Hepatocyte (in vitro differentiated cells): ENCODE data around the gene B3GAT1. TPM values are rescaled to one million over a fixed set of nuclear protein-coding genes. Genes with fewer than 3 reads are reported as not detected.
"Not testable (repeated sequence)": the region's sequence is repeated elsewhere in the genome, so short reads cannot be mapped to it uniquely, and the experiment has no call there.

Source experiments
- DNase-seq: peaks from one replicate; pipeline ENCODE4 v3.0.0-alpha.2; 2016; ENCODE audit warnings: low spot score
- H2AFZ ChIP-seq: fragments of 200-600 bp; sonication (generic); 2 replicates; pipeline ENCODE4 v1.6.0; 2016; ENCODE audit warnings: antibody characterized with exemption, mild to moderate bottlenecking
- H3K27ac ChIP-seq: fragments of 200-600 bp; sonication (generic); 2 replicates; pipeline ENCODE4 v1.5.1; 2016; ENCODE audit warnings: mild to moderate bottlenecking
- H3K27me3 ChIP-seq: fragments of 200-600 bp; sonication (generic); 2 replicates; pipeline ENCODE4 v1.6.1; 2016
- H3K36me3 ChIP-seq: fragments of 200-600 bp; sonication (generic); replicated peaks from 2 replicates; pipeline ENCODE4 v1.5.1; 2016; ENCODE audit warnings: low read depth; ENCODE audit not compliant: insufficient read depth
- H3K4me1 ChIP-seq: fragments of 200-600 bp; sonication (generic); 2 replicates; pipeline ENCODE4 v1.5.1; 2016; ENCODE audit warnings: mild to moderate bottlenecking, moderate library complexity; ENCODE audit not compliant: insufficient read depth
- H3K4me2 ChIP-seq: fragments of 200-600 bp; sonication (generic); 2 replicates; pipeline ENCODE4 v1.6.0; 2016
- H3K4me3 ChIP-seq: fragments of 200-600 bp; sonication (generic); 2 replicates; pipeline ENCODE4 v1.5.1; 2016; ENCODE audit warnings: mild to moderate bottlenecking
- H3K79me2 ChIP-seq: fragments of 200-600 bp; sonication (generic); 2 replicates; pipeline ENCODE4 v1.6.0; 2017; ENCODE audit warnings: mild to moderate bottlenecking
- H3K9me2 ChIP-seq: fragments of 200-600 bp; sonication (generic); replicated peaks from 2 replicates; pipeline ENCODE4 v1.6.0; 2017; ENCODE audit warnings: mild to moderate bottlenecking; ENCODE audit not compliant: insufficient read depth
- H3K9me3 ChIP-seq: fragments of 200-600 bp; sonication (generic); 2 replicates; pipeline ENCODE4 v1.5.1; 2016; ENCODE audit warnings: low read depth, mild to moderate bottlenecking
- H4K20me1 ChIP-seq: fragments of 200-600 bp; sonication (generic); 2 replicates; pipeline ENCODE4 v1.6.0; 2016; ENCODE audit warnings: mild to moderate bottlenecking; ENCODE audit not compliant: insufficient read depth, poor library complexity, severe bottlenecking
- EZH2 ChIP-seq: fragments of 200-600 bp; sonication (generic); IDR thresholded peaks from 2 replicates; pipeline ENCODE4 v1.6.1; 2016; ENCODE audit warnings: antibody characterized with exemption, mild to moderate bottlenecking, borderline replicate concordance
- EZH2phosphoT487 ChIP-seq: fragments of 200-600 bp; sonication (generic); IDR thresholded peaks from one replicate; pipeline ENCODE4 v1.6.1; 2018; ENCODE audit warnings: antibody characterized with exemption, mild to moderate bottlenecking, low read depth, moderate library complexity; ENCODE audit not compliant: unreplicated experiment, severe bottlenecking
- WGBS: methylation state at CpG from one replicate; pipeline ENCODE4 v1.1.6; 2016; ENCODE audit warnings: low lambda C conversion rate; ENCODE audit errors: missing lambda C conversion rate; 5-methylcytosine and 5-hydroxymethylcytosine counted together
- polyA plus RNA-seq: library from polyadenylated mRNA; unstranded; fragments of >200 nt; fragmentation: Nextera tagmentation; extraction: Ambion mirVana; gene quantifications from 2 replicates; pipeline ENCODE4 v1.2.1, GENCODE V29; 2016
- total RNA-seq: library from RNA; depleted of rRNA; stranded (reverse); fragments of >200 nt; gene quantifications from 2 replicates; pipeline ENCODE4 v1.2.3, GENCODE V29; 2014
- TF ChIP-seq, protein P1 (sequence below): fragments of 200-600 bp; sonication (generic); IDR thresholded peaks from 2 replicates; pipeline ENCODE4 v1.5.1; 2016; ENCODE audit warnings: antibody characterized with exemption, mild to moderate bottlenecking; ENCODE audit not compliant: poor library complexity

B3GAT1 gene
- total and polyA plus RNA-seq, 2 experiments from 2014 or later, result 0.17 to 0.40 TPM

DNA sequence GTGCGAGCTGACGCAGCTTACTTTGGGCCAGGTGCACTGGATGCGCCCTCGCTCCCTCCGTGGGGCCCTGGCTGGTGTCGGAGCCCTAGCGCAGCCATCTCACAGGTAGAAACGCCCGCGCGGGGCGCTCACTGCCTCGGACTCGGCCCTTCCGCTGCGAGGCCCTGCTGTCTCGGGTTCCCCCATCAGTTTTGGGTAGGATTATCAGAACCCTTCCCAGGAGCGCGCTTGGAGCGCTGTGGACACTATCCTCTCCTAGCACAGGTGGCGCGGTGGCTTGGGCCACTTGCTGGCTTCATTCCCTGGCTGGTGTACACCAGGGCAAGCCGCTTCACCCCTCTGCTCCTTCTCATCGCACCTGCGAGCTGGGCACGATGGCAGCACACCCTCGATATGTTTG, 35.7 kb upstream of the B3GAT1 start:
- Histone ChIP-seq H3K9me2 (no peaks in the 10 kb centered on the region), H3K79me2 (no peaks in the 10 kb centered on the region), H3K27me3 (no peaks in the 10 kb centered on the region), H3K4me2 (no peak overlapping the region), H4K20me1 (no peaks in the 10 kb centered on the region), H3K36me3 (no peaks in the 10 kb centered on the region), H3K4me3 (no peak overlapping the region), H2AFZ (no peak overlapping the region), H3K9me3 (no peaks in the 10 kb centered on the region), H3K27ac (no peak overlapping the region), H3K4me1 (no peaks in the 10 kb centered on the region)
- TF ChIP-seq, protein P1, sequence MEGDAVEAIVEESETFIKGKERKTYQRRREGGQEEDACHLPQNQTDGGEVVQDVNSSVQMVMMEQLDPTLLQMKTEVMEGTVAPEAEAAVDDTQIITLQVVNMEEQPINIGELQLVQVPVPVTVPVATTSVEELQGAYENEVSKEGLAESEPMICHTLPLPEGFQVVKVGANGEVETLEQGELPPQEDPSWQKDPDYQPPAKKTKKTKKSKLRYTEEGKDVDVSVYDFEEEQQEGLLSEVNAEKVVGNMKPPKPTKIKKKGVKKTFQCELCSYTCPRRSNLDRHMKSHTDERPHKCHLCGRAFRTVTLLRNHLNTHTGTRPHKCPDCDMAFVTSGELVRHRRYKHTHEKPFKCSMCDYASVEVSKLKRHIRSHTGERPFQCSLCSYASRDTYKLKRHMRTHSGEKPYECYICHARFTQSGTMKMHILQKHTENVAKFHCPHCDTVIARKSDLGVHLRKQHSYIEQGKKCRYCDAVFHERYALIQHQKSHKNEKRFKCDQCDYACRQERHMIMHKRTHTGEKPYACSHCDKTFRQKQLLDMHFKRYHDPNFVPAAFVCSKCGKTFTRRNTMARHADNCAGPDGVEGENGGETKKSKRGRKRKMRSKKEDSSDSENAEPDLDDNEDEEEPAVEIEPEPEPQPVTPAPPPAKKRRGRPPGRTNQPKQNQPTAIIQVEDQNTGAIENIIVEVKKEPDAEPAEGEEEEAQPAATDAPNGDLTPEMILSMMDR, result no peak
- TF ChIP-seq EZH2phosphoT487 (no peak), EZH2 (no peak)
- 95% methylated on average over 27 of the region's 27 CpGs for WGBS
- DNase-seq, result no peak

DNA sequence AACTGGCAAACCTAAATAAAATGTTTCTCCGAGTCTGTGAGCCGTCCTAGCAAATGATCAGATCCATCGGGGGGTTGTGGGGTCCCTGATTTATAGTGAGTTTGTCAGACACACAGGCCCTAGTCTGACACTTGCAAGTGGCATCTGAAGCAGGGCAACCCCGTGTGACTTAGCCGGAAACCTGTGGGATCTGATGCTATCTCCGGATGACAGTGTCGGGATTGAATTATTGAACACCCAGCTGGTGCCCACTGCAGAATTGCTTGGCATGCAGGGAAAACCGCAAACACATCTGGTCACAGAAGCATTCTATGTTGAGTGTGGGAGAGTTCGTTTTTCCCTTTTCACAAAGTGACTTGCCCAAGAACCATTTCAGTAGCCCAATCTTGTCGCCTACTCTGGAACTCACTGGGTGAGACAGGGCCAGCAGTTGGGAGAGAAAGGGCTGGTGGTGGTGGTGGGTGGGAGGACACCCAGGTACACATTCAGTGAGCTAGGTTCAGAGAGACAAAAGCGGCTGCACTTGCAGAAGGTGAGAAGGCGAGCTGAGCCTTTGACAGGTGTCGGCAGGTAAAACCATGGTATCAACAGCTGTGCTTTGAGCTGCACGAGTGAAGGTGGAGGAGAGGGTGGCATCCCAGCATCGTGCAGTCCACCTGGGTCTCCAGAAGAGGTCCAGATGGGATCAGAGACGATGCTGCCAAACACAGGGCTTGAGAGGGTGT, 33.7 kb upstream of the B3GAT1 start:
- H2AFZ ChIP-seq, result no peak overlapping the region
- WGBS, result 93% methylated on average over 16 of the region's 16 CpGs
- H4K20me1 ChIP-seq, result no peaks in the 10 kb centered on the region
- TF ChIP-seq EZH2phosphoT487, result no peak
- TF ChIP-seq, protein P1, result no peak
- no peak for TF ChIP-seq EZH2
- H3K36me3 ChIP-seq, result no peaks in the 10 kb centered on the region
- H3K27me3 ChIP-seq, result no peaks in the 10 kb centered on the region
- DNase-seq, result no peak
- H3K79me2 ChIP-seq, result no peaks in the 10 kb centered on the region
- no peaks in the 10 kb centered on the region for H3K9me3 ChIP-seq
- no peaks in the 10 kb centered on the region for H3K9me2 ChIP-seq
- H3K4me1 ChIP-seq, result no peaks in the 10 kb centered on the region
- H3K4me3 ChIP-seq, result no peak overlapping the region
- no peak overlapping the region for H3K4me2 ChIP-seq
- no peak overlapping the region for H3K27ac ChIP-seq

DNA sequence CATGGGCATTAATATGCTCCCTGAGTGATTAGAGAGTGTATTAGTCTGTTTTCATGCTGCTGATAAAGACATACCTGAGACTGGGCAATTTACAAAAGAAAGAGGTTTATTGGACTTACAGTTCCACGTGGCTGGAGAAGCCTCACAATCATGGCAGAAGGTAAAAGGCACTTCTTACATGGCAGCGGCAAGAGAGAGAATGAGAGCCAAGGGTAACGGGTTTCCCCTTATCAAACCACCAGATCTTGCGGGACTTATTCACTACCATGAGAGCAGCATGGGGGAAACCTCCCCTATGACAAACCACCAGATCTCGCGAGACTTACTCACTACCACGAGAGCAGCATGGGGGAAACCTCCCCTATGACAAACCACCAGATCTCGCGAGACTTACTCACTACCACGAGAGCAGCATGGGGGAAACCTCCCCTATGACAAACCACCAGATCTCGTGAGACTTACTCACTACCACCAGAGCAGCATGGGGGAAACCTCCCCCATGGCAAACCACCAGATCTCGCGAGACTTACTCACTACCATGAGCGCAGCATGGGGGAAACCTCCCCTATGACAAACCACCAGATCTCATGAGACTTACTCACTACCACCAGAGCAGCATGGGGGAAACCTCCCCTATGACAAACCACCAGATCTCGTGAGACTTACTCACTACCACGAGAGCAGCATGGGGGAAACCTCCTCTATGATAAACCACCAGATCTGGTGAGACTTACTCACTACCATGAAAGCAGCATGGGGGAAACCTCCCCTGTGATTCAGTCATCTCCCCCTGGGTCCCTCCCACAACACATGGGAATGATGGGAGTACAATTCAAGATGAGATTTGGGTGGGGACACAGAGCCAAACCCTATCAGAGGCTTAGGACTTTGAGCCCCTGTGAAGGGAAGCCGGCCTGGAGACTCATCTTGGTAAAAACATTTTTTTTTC, 32.4 kb upstream of the B3GAT1 start:
- not testable (repeated sequence) for H3K4me1 ChIP-seq, H3K9me2 ChIP-seq, H3K4me2 ChIP-seq, H3K9me3 ChIP-seq, H2AFZ ChIP-seq, H3K4me3 ChIP-seq, H3K36me3 ChIP-seq, H3K79me2 ChIP-seq, H3K27ac ChIP-seq, H3K27me3 ChIP-seq, DNase-seq, H4K20me1 ChIP-seq
- 87% methylated on average over 16 of the region's 17 CpGs for WGBS

DNA sequence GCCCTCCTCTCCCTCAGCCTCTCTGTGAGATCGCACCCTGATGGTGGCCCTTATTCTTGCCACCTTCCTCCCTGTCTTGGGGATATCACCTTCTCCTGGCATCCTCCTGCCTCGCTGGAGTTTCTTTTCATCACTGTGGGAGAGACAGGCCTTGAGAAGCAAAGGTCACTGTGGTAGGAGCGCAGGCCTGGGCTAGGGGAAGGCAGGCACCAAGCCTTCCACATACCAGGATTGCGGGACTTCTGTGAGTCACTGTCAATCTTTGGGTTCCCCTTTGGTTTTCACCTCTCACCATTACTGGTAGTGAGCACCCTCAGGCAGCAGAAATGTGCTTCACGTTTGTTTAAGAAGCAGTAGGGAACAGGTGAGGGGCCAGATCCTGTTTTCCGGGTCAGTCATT, 31.2 kb upstream of the B3GAT1 start:
- Histone ChIP-seq H2AFZ (no peak overlapping the region), H3K4me3 (no peak overlapping the region), H4K20me1 (no peaks in the 10 kb centered on the region), H3K27ac (no peak overlapping the region), H3K4me1 (peaks cover 3% of the 10 kb centered on the region), H3K79me2 (no peaks in the 10 kb centered on the region), H3K4me2 (no peak overlapping the region), H3K9me3 (no peaks in the 10 kb centered on the region), H3K27me3 (no peaks in the 10 kb centered on the region), H3K9me2 (no peaks in the 10 kb centered on the region), H3K36me3 (no peaks in the 10 kb centered on the region)
- no peak for TF ChIP-seq EZH2phosphoT487
- TF ChIP-seq, protein P1, result no peak
- no peak for TF ChIP-seq EZH2
- WGBS, result 79% methylated on average over 6 of the region's 6 CpGs
- DNase-seq, result no peak
